ENCODE measurements around the gene HOXD12. TPM values are rescaled to one million over a fixed set of nuclear protein-coding genes. Genes with fewer than 3 reads are reported as not detected.

Gene HOXD12
- total RNA-seq, 4 donors from 2014 or later, result not detected

- no peaks in the 10 kb centered on the region for H3K9me3 ChIP-seq
- WGBS, 2 donors (ENCODE audit: low coverage in 1 of 2), result 15 to 24% methylated on average over 8 to 26 of the region's 28 CpGs
- H3K4me3 ChIP-seq, result peak overlapping the region in 1 of 2 donors; percentile 52
- no peak for TF ChIP-seq CTCF (IDR thresholded peaks at IDR 0.05)
- no peak for ATAC-seq
- H3K36me3 ChIP-seq, result no peaks in the 10 kb centered on the region
- H3K27me3 ChIP-seq, result peaks cover 98% of the 10 kb centered on the region
- H3K27ac ChIP-seq, result peak overlapping the region in 3 of 4 donors; percentile 50 to 59 (median 59)
- peaks cover 0 to 35% (median 15%) of the 10 kb centered on the region in 3 donors for H3K4me1 ChIP-seq
Observed at GRCh38 chr2:176138923-176139660, 39.5 kb downstream of the HOXD12 start.

GRCh38 chr2:176139661-176140512, 40.3 kb downstream of the HOXD12 start:
- 13 to 21% methylated on average over 23 to 34 of the region's 41 CpGs for WGBS, 2 donors (ENCODE audit: low coverage in 1 of 2)
- ATAC-seq, result no peak
- H3K4me1 ChIP-seq, result peaks cover 0 to 35% (median 15%) of the 10 kb centered on the region in 3 donors
- peak overlapping the region in 3 of 4 donors; percentile 58 to 59 (median 59) for H3K27ac ChIP-seq
- H3K4me3 ChIP-seq, result peak overlapping the region in 1 of 2 donors; percentile 52
- no peaks in the 10 kb centered on the region for H3K36me3 ChIP-seq
- TF ChIP-seq CTCF (IDR thresholded peaks at IDR 0.05) (no peak), POLR2AphosphoS5 (IDR thresholded peaks at IDR 0.05) (no peak), EP300 (IDR thresholded peaks at IDR 0.05) (no peak), POLR2A (IDR thresholded peaks at IDR 0.05) (no peak)
- H3K27me3 ChIP-seq, result peaks cover 95% of the 10 kb centered on the region
- H3K9me3 ChIP-seq, result no peaks in the 10 kb centered on the region

- TF ChIP-seq EP300 (IDR thresholded peaks at IDR 0.05) (no peak), CTCF (IDR thresholded peaks at IDR 0.05) (peak; percentile 71 to 89 (median 88))
- ATAC-seq, result peak; percentile 81
- H3K4me1 ChIP-seq, result peaks cover 0 to 35% (median 15%) of the 10 kb centered on the region in 3 donors
- peaks cover 95% of the 10 kb centered on the region for H3K27me3 ChIP-seq
- peak overlapping the region in 3 of 4 donors; percentile 58 to 59 (median 59) for H3K27ac ChIP-seq
- H3K9me3 ChIP-seq, result no peaks in the 10 kb centered on the region
- WGBS, 2 donors (ENCODE audit: low coverage in 1 of 2), result 37 to 41% methylated on average over 7 of the region's 48 CpGs
- peak overlapping the region; percentile 5 to 52 for H3K4me3 ChIP-seq
- H3K36me3 ChIP-seq, result no peaks in the 10 kb centered on the region
Observed at GRCh38 chr2:176140513-176141317, 41.1 kb downstream of the HOXD12 start.

- WGBS, 2 donors (ENCODE audit: low coverage in 1 of 2), result 80% methylated on average over 1 of the region's 2 CpGs; no CpG with 5 or more reads in 1 of the 2 donors
- Histone ChIP-seq H3K27me3 (peaks cover 95% of the 10 kb centered on the region), H3K36me3 (no peaks in the 10 kb centered on the region), H3K4me3 (no peak overlapping the region), H3K9me3 (no peaks in the 10 kb centered on the region), H3K4me1 (peaks cover 0 to 23% (median 8%) of the 10 kb centered on the region in 3 donors), H3K27ac (no peak overlapping the region)
- TF ChIP-seq POLR2AphosphoS5 (IDR thresholded peaks at IDR 0.05), result no peak
- TF ChIP-seq POLR2A (IDR thresholded peaks at IDR 0.05), result no peak
- TF ChIP-seq CTCF (IDR thresholded peaks at IDR 0.05), result no peak
- TF ChIP-seq EP300 (IDR thresholded peaks at IDR 0.05), result no peak
- ATAC-seq, result no peak
Observed at GRCh38 chr2:176142281-176142680, 42.7 kb downstream of the HOXD12 start.

Measured in gastroesophageal sphincter (tissue), 4 donors.